HK-2 (cell line): ENCODE data around the gene ULK3.

ENCODE experiments used
- DNase-seq: peaks from one replicate; pipeline ENCODE4 v3.0.0-alpha.2; 2018; ENCODE audit not compliant: unreplicated experiment

The ULK3 gene

GRCh38 chr15:74822233-74822632 lies 20.7 kb downstream of the ULK3 start:
- no peak for DNase-seq

DNA sequence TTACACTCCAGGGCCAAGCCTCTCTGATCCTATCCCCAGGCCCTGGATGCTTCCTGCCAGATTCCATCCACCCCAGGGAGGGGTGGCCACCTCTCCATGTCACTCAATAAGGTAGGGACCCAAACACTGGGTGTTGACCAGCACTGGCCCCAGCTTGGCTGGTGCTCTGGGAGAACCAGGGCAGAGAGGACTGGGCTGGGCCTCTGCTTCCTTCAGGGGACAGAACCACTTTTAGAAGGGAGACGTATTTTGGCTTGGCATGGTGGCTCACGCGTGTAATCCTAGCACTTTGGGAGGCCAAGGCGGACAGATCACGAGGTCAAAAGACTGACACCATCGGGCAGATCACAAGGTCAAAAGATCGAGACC lies 21.2 kb downstream of the ULK3 start:
- no peak for DNase-seq

DNA sequence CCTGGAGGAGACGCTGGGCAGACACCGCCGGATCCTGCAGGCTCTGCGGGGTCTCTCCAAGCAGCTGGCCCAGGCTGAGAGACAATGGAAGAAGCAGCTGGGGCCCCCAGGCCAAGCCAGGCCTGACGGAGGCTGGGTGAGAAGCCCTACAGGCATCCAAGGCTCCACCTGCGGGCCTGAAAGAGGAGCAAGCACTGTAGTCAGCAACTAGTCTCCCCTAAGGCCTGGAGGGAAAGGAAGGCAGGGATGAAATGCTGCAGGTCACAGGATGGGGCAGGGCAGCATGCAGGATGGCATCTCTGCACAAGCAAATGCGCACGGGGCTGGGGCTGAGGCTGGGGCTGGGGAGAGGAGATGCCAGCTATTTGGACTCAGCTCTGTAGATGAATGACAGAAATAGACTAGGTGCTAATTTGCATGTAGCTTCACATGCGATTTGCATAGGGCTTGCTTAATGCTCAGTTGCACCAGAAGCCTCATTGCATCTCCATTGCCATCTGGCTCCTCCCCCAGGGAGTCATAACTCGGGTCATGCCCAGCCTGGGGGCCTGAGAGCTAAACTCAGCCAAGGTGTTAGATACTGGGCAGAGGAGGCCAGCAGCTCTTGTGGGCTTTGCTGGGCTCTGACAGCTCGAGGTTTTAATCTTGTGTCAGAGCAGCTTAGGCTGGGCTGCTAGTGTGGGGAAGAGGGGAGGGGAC lies 21.7 kb downstream of the ULK3 start:
- DNase-seq: no peak

GRCh38 chr15:74820056-74820455 lies 22.9 kb downstream of the ULK3 start:
- no peak for DNase-seq

GRCh38 chr15:74817370-74817737 lies 25.6 kb downstream of the ULK3 start:
- peak; percentile 51 for DNase-seq

- no peak for DNase-seq
Measured at GRCh38 chr15:74816624-74817369, 26.2 kb downstream of the ULK3 start.

DNA sequence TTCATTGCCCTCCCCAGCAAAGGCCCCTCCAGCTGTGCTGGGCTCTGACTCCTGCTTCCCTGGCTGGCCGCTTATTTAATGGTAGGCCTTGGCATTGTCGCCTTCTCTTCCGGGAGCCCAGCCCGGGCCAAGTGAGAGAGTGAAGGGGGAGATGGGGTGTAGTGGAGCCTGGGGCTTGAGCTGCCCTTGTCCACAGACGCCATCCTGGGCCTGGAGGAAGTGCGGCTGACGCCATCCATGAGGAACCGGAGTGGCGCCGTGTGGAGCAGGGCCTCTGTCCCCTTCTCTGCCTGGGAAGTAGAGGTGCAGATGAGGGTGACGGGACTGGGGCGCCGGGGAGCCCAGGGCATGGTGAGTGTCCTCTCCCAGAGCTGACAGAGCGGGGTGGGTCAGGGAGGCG lies 27.0 kb downstream of the ULK3 start:
- DNase-seq: no peak

GRCh38 chr15:74815121-74815934 lies 27.6 kb downstream of the ULK3 start:
- DNase-seq: no peak

DNA sequence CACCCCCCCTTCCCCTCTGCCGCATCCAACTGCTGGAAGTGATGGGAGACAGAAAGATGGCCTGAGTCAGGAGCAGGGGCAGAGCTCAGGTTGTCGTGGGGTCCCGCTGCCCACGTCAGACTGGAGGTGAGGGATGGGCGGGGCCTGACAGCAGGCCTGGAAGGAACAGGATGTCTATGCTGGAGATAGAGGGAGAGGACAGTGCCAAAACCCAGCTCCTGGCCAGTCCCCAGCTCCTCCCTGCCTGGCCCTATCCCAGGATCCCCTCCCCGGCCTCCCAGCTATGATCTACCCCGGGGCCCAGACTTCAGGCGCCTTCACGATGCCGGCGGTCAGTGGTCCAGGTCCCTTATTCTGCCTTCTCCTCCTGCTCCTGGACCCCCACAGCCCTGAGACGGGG lies 30.4 kb downstream of the ULK3 start, which contains the start of gene LMAN1L:
LMAN1L (plus strand) TSS at position 303 of the 400 bp plus-strand sequence; CDS start at position 323, 20 bp downstream.
- DNase-seq: no peak

GRCh38 chr15:74809956-74810355 lies 33.0 kb downstream of the ULK3 start:
- no peak for DNase-seq

DNA sequence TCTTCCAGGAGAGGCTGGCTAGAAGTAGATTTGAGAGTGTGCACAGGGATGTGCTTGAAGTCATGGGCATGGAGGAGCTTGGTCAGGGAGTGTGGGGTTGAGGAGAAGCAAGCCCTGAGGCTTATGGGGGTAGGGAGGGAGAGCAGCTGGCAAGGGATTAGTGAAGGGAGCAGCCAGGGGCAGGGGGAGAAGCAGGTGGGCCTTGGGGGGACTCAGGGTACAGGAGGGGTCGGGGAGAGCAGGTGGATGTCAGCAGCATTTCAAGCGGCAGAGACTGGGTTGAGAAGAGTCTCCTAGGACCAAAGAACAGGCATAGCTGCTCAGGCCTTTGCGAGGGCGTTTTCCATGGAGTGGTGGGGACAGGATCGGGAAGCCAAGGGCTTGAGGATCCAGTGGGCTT lies 33.7 kb downstream of the ULK3 start:
- DNase-seq: no peak

- DNase-seq: no peak
Measured at GRCh38 chr15:74808840-74809229, 34.1 kb downstream of the ULK3 start.

- DNase-seq: no peak
Measured at GRCh38 chr15:74808078-74808839, 34.7 kb downstream of the ULK3 start.

DNA sequence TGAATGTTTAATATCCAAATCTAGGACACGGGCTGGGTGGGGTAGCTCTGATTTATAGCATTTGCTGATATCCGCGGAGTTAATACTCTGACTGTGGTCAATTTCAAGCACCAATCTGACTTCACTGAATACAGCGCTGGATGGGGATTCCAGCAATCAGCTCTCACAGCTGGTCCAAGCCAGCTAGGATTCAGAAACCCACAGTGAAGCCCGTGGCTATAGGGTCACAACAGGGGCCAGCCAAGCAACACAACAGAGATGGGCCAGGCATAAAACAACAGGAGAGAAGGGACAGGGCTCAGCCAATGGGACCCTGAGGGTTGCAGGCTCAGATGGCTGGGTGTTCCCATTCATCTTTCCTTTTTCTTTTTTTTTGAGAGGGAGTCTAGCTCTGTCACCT lies 35.7 kb downstream of the ULK3 start:
- DNase-seq: no peak

DNA sequence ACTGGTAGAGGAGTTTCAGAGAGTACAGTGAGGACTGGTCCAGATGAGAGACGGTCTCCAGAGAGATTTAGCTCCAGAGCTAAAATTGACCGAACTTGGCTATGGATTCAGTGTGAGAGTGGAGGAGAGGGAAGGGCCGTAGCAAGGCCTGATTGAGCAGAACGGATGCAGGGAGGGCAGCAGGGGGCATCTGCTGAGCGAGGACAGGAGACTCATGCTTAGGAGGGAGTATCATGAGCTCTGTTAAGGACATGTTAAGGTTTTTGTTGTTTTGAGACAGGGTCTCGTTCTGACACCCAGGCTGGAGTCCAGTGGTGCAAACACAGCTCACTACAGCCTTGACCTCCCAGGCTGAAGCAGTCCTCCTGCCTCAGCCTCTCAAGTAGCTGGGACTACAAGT lies 38.0 kb downstream of the ULK3 start:
- no peak for DNase-seq

- no peak for DNase-seq
Measured at GRCh38 chr15:74802862-74803447, 40.0 kb downstream of the ULK3 start.

- no peak for DNase-seq
Measured at GRCh38 chr15:74802290-74802689, 40.7 kb downstream of the ULK3 start.

DNA sequence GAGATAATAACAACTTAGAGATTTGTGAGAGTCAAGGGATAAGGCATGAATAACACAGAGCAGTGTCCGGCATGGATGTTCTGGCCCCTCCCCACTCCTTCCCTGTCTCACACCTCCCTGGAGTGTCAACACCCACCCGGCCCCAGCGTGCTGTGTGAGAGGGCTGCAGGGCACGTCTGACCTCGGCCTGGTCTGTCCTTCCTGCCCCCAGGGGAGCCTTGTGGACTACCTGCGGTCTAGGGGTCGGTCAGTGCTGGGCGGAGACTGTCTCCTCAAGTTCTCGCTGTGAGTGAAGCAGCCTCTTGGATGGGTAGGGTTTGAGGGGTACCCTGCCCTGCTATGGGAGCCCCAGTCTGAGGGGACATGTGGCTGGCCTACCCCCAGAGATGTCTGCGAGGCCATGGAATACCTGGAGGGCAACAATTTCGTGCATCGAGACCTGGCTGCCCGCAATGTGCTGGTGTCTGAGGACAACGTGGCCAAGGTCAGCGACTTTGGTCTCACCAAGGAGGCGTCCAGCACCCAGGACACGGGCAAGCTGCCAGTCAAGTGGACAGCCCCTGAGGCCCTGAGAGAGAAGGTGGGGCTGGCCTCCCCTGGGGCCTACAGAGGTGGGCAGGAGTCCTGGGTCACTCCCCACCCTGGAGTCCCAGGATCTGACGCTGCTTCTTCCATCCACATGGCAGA lies 41.5 kb downstream of the ULK3 start:
- DNase-seq: no peak

- no peak for DNase-seq
Measured at GRCh38 chr15:74800559-74801094, 42.3 kb downstream of the ULK3 start.

DNA sequence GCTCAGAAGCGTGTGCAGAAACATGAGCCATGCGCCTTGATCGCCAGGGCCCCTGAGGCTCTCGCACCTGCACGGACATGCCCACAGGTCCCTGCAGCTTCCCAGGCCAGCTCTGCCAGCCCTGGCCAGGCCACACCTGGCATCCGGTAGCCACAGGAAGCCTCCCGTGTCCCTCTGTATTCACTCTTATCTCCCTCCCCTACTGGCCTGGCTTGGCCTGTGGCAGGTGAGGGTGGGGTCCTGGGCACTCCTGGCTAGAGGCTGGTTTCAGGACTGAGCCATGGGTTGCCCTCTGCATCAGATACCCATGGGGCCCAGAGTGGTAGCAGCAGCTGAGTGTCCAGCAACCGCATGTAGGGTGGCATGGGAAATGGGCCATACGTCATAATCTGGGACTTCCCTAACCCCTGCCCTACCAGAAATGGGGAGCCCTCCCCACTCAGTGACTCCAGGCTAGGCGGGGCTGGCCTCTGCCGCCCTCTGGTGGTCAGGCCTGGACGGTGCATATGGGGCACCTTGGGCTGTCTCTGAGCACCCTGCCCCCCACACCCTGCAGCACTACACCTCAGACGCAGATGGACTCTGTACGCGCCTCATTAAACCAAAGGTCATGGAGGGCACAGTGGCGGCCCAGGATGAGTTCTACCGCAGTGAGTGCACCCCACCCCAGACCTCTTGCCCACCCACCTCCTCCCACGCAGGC lies 42.9 kb downstream of the ULK3 start:
- peak; percentile 81 for DNase-seq
